SH-SY5Y (cell line): ENCODE results near the gene DPYD.

Experiments
- GATA2 ChIP-seq: IDR thresholded peaks from 2 replicates; pipeline ENCODE4 v1.6.1; 2011; ENCODE audit warnings: mild to moderate bottlenecking, low read depth, low read length
- GATA3 ChIP-seq: IDR thresholded peaks from 2 replicates; pipeline ENCODE4 v1.6.1; 2011; ENCODE audit warnings: low read depth, mild to moderate bottlenecking, low read length, moderate library complexity

- TF ChIP-seq GATA2: no peak
- no peak for TF ChIP-seq GATA3
Observed at GRCh38 chr1:97540346-97540888, 380.4 kb downstream of the DPYD start.
